ENCODE results near the gene ZNF280B. TPM values are rescaled to one million over a fixed set of nuclear protein-coding genes. Genes with fewer than 3 reads are reported as not detected.

Gene ZNF280B
- total RNA-seq, 1 experiment from 2014 or later, result 8.2 TPM

DNA sequence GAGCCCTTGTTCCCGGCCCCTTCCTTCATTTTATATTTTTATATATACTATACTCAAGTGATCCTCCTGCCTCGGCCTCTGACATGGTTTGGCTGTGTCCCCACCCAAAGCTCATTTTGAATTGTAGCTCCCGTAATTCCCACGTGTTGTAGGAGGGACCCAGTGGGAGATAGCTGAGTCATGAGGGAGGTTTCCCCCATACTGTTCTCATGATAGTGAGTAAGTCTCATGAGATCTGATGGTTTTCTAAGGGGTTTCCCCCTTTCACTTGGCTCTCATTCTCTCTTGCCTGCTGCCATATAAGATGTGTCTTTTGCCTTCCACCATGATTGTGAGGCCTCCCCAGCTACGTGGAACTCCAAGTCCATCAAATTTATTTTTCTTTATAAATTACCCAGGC is 18.8 kb upstream of the ZNF280B start:
- no peaks in the 10 kb centered on the region for H4K20me1 ChIP-seq (ENCODE audit: control insufficient read depth, insufficient read depth, insufficient read length)
- Mint-ChIP-seq H3K27ac (no peak overlapping the region), H3K4me1 (no peaks in the 10 kb centered on the region), H3K9me3 (peaks cover 0 to 4% of the 10 kb centered on the region in 2 experiments; a peak in 1 of 5 replicates), H3K36me3 (ENCODE audit: insufficient read depth in 1 of 3, low read depth in 3 of 3) (no peaks in the 10 kb centered on the region), H3K4me3 (no peak overlapping the region), H3K27me3 (ENCODE audit: low read depth) (peaks cover 91% of the 10 kb centered on the region)
- no peak overlapping the region for H4K8ac ChIP-seq (replicated peaks; ENCODE audit: insufficient read length, low read depth, low read length)
- no peaks in the 10 kb centered on the region for H3K9me3 ChIP-seq (ENCODE audit: control insufficient read depth, low read depth, low read length)
- H3K18ac ChIP-seq (ENCODE audit: insufficient read length, low read depth, low read length), result no peak overlapping the region
- no peaks in the 10 kb centered on the region for H3K23me2 ChIP-seq (ENCODE audit: insufficient read length, low read depth, low read length, poor library complexity, severe bottlenecking)
- H3K79me1 ChIP-seq (ENCODE audit: insufficient read depth, low read depth, low read length, poor library complexity, severe bottlenecking), result no peaks in the 10 kb centered on the region
- no peak overlapping the region for H3K14ac ChIP-seq (ENCODE audit: insufficient read depth, low read length)
- H2BK15ac ChIP-seq (ENCODE audit: low read depth, low read length), result no peak overlapping the region
- no peaks in the 10 kb centered on the region for H3K4me1 ChIP-seq (ENCODE audit: insufficient read depth, low read length)
- peaks cover 9% of the 10 kb centered on the region; the same call in 1 of the 2 replicates for H3K27me3 ChIP-seq (ENCODE audit: insufficient read depth, low read length)
- no CpG with 5 or more reads among the region's 5 CpGs for WGBS (ENCODE audit: extremely low coverage, insufficient read length, low lambda C conversion rate)
- no peak overlapping the region for H4K5ac ChIP-seq (ENCODE audit: insufficient read length, low read depth, low read length)
- no peak for DNase-seq
- no peak overlapping the region for H3T11ph ChIP-seq (ENCODE audit: low read length)
- H3K23ac ChIP-seq (ENCODE audit: insufficient read length, low read depth, low read length), result no peak overlapping the region
- H2BK120ac ChIP-seq (ENCODE audit: low read depth, low read length, poor library complexity, severe bottlenecking), result no peak overlapping the region
- H3K56ac ChIP-seq (ENCODE audit: insufficient read length, low read depth, low read length), result no peak overlapping the region
- H3K4ac ChIP-seq (ENCODE audit: low read depth, low read length), result no peak overlapping the region
- H4K91ac ChIP-seq (ENCODE audit: insufficient read length, low read depth, low read length), result no peak overlapping the region
- no peak overlapping the region for H2BK12ac ChIP-seq (ENCODE audit: insufficient read length, low read depth, low read length)
- no peak overlapping the region for H3K27ac ChIP-seq (ENCODE audit: insufficient read length, low read depth, low read length)
- no peak overlapping the region for H2BK20ac ChIP-seq (ENCODE audit: low read depth, low read length, poor library complexity, severe bottlenecking)
- H2AFZ ChIP-seq (ENCODE audit: low read length), result no peak overlapping the region
- no peak overlapping the region for H2AK5ac ChIP-seq (ENCODE audit: insufficient read length, low read length)
- no peak overlapping the region for H2BK5ac ChIP-seq (ENCODE audit: insufficient read length, low read length)
- no peak overlapping the region for H3K4me2 ChIP-seq (ENCODE audit: insufficient read depth, insufficient read length, low read length)
- no peaks in the 10 kb centered on the region for H3K79me2 ChIP-seq (ENCODE audit: insufficient read depth, low read length)
- TF ChIP-seq, protein P1, sequence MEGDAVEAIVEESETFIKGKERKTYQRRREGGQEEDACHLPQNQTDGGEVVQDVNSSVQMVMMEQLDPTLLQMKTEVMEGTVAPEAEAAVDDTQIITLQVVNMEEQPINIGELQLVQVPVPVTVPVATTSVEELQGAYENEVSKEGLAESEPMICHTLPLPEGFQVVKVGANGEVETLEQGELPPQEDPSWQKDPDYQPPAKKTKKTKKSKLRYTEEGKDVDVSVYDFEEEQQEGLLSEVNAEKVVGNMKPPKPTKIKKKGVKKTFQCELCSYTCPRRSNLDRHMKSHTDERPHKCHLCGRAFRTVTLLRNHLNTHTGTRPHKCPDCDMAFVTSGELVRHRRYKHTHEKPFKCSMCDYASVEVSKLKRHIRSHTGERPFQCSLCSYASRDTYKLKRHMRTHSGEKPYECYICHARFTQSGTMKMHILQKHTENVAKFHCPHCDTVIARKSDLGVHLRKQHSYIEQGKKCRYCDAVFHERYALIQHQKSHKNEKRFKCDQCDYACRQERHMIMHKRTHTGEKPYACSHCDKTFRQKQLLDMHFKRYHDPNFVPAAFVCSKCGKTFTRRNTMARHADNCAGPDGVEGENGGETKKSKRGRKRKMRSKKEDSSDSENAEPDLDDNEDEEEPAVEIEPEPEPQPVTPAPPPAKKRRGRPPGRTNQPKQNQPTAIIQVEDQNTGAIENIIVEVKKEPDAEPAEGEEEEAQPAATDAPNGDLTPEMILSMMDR (conservative IDR thresholded peaks at IDR 0.05), result no peak
- H3K9ac ChIP-seq (ENCODE audit: extremely low read depth, insufficient read length, low read length), result no peak overlapping the region
